HepG2 (cell line): Measurements from ENCODE around the gene EEF1AKMT3. TPM values are rescaled to one million over a fixed set of nuclear protein-coding genes. Genes with fewer than 3 reads are reported as not detected.

Experiments
- ATM ChIP-seq: fragments of 450-650 bp; IDR thresholded peaks from 2 replicates; pipeline ENCODE4 v1.7.1; 2017; ENCODE audit warnings: mild to moderate bottlenecking, borderline replicate concordance
- CC2D1A ChIP-seq: sonication (generic); formaldehyde crosslinking; IDR thresholded peaks from 2 replicates; pipeline ENCODE4 v1.8.1; 2023; ENCODE audit warnings: mild to moderate bottlenecking, missing genetic modification reagents
- CENPBD1 ChIP-seq: sonication (generic); formaldehyde crosslinking; IDR thresholded peaks from 2 replicates; pipeline ENCODE4 v1.8.0; 2022; ENCODE audit warnings: missing genetic modification reagents, low read depth, mild to moderate bottlenecking, borderline replicate concordance
- E2F5 ChIP-seq: sonication (generic); formaldehyde crosslinking; conservative IDR thresholded peaks from 2 replicates; pipeline ENCODE4 v1.4.0; 2020; ENCODE audit warnings: missing genetic modification reagents
- FOXC1 ChIP-seq: sonication (generic); formaldehyde crosslinking; IDR thresholded peaks from 2 replicates; pipeline ENCODE4 v1.8.0; 2022; ENCODE audit warnings: mild to moderate bottlenecking, missing genetic modification reagents, borderline replicate concordance
- FOXM1 ChIP-seq: sonication (generic); formaldehyde crosslinking; IDR thresholded peaks from 2 replicates; pipeline ENCODE4 v1.5.0; 2020; ENCODE audit warnings: missing genetic modification reagents
- GABPA ChIP-seq, 2 experiments: IDR thresholded peaks; 2 replicates each; pipeline ENCODE4 v1.6.1; 2011 to 2016; ENCODE audit warnings: low read depth in 2 of 2, low read length in 1 of 2, missing biosample characterization in 1 of 2, missing genetic modification characterization in 1 of 2
- GATA4 ChIP-seq: sonication (generic); IDR thresholded peaks from 2 replicates; pipeline ENCODE4 v1.6.1; 2016; ENCODE audit warnings: antibody characterized with exemption, low read depth, borderline replicate concordance
- GLI4 ChIP-seq: sonication (generic); formaldehyde crosslinking; IDR thresholded peaks from 2 replicates; pipeline ENCODE4 v1.5.1; 2020; ENCODE audit warnings: missing genetic modification reagents, mild to moderate bottlenecking, moderate library complexity, borderline replicate concordance
- HMG20B ChIP-seq: conservative IDR thresholded peaks from 2 replicates; pipeline ENCODE4 v1.6.1; 2016; ENCODE audit warnings: missing genetic modification reagents, missing compliant biosample characterization
- JARID2 ChIP-seq: sonication (generic); formaldehyde crosslinking; IDR thresholded peaks from 2 replicates; pipeline ENCODE4 v1.8.1; 2023; ENCODE audit warnings: missing genetic modification reagents, inconsistent platforms; ENCODE audit not compliant: insufficient replicate concordance
- PCBP1 ChIP-seq: fragments of 200-400 bp; formaldehyde crosslinking; IDR thresholded peaks from 2 replicates; pipeline ENCODE4 v1.6.1; 2017; ENCODE audit warnings: mild to moderate bottlenecking, low read depth, low read length, borderline replicate concordance
- PTBP1 ChIP-seq: fragments of 200-400 bp; formaldehyde crosslinking; IDR thresholded peaks from 2 replicates; pipeline ENCODE4 v1.6.1; 2018; ENCODE audit warnings: low read length, low read depth; ENCODE audit not compliant: poor library complexity, severe bottlenecking
- TERF1 ChIP-seq: sonication (generic); formaldehyde crosslinking; IDR thresholded peaks from 2 replicates; pipeline ENCODE4 v1.8.0; 2022; ENCODE audit warnings: mild to moderate bottlenecking, missing genetic modification reagents, moderate library complexity
- ZKSCAN1 ChIP-seq: fragments of 150-350 bp; IDR thresholded peaks from 2 replicates; pipeline ENCODE4 v1.6.1; 2014; ENCODE audit warnings: low read length
- ZNF296 ChIP-seq: sonication (generic); formaldehyde crosslinking; conservative IDR thresholded peaks from 2 replicates; pipeline ENCODE4 v1.5.0; 2020; ENCODE audit warnings: mild to moderate bottlenecking, missing genetic modification reagents
- ZNF333 ChIP-seq: sonication (generic); formaldehyde crosslinking; IDR thresholded peaks from 2 replicates; pipeline ENCODE4 v1.4.0; 2020; ENCODE audit warnings: mild to moderate bottlenecking, missing genetic modification reagents, borderline replicate concordance
- ZNF350 ChIP-seq: sonication (generic); formaldehyde crosslinking; IDR thresholded peaks from 2 replicates; pipeline ENCODE4 v1.4.0; 2020; ENCODE audit warnings: mild to moderate bottlenecking, low read depth, missing genetic modification reagents, borderline replicate concordance
- ZNF367 ChIP-seq: sonication (generic); formaldehyde crosslinking; IDR thresholded peaks from 2 replicates; pipeline ENCODE4 v1.4.0; 2020; ENCODE audit warnings: missing genetic modification reagents, borderline replicate concordance
- ZNF446 ChIP-seq: sonication (generic); formaldehyde crosslinking; IDR thresholded peaks from 2 replicates; pipeline ENCODE4 v1.5.0; 2020; ENCODE audit warnings: mild to moderate bottlenecking, missing genetic modification reagents
- ZNF574 ChIP-seq: sonication (generic); formaldehyde crosslinking; IDR thresholded peaks from 2 replicates; pipeline ENCODE4 v1.4.0; 2020; ENCODE audit warnings: missing genetic modification reagents
- ZNF619 ChIP-seq: sonication (generic); formaldehyde crosslinking; IDR thresholded peaks from 2 replicates; pipeline ENCODE4 v1.4.0; 2020; ENCODE audit warnings: mild to moderate bottlenecking, missing genetic modification reagents
- ZNF652 ChIP-seq: IDR thresholded peaks from 2 replicates; pipeline ENCODE4 v1.6.1; 2016; ENCODE audit warnings: low read depth, borderline replicate concordance
- ZNF703 ChIP-seq: sonication (generic); formaldehyde crosslinking; IDR thresholded peaks from 2 replicates; pipeline ENCODE4 v1.5.1; 2020; ENCODE audit warnings: missing genetic modification reagents, mild to moderate bottlenecking, moderate library complexity, borderline replicate concordance
- ZSCAN12 ChIP-seq: sonication (generic); formaldehyde crosslinking; IDR thresholded peaks from 2 replicates; pipeline ENCODE4 v1.9.0; 2021; ENCODE audit warnings: mild to moderate bottlenecking, missing genetic modification reagents
- polyA plus RNA-seq, 8 experiments: library from polyadenylated mRNA; depleted of rRNA in 3 of 8; stranded (reverse) in 7 of 8; unstranded in 1 of 8; fragments of >200 nt; fragmentation: Illumina TruSeq in 4 of 8; extraction: Trizol in 4 of 8; gene quantifications; 2 replicates each; pipeline versions ENCODE4 v1.2.1 to v1.2.3, GENCODE V29; 2011 to 2016; ENCODE audit warnings: low read depth in 4 of 8, missing spikeins in 1 of 8, mixed read lengths in 1 of 8; ENCODE audit not compliant: insufficient read depth in 1 of 8
- total RNA-seq, 5 experiments: library from RNA; depleted of rRNA; stranded (reverse); fragments of >200 nt; fragmentation: Illumina TruSeq; extraction: Trizol; gene quantifications; 2 replicates each; pipeline ENCODE4 v1.2.3, GENCODE V29; 2016; ENCODE audit warnings: low read depth in 1 of 5

Gene EEF1AKMT3
- total and polyA plus RNA-seq, 2 of the 13 experiments (the other 11 are each of a cell fraction or from before 2014, with no cell fraction given), result 4.7 to 11.4 TPM

GRCh38 chr12:57771873-57772428 is 463 bp upstream of the EEF1AKMT3 start, which contains the start of gene METTL1 (continued):
- TF ChIP-seq GLI4 (CRISPR knock-in tag) (no peak; the same call in 1 of the 2 replicates), ZNF350 (CRISPR knock-in tag) (peak; percentile 97; the same call in 1 of the 2 replicates), CENPBD1 (CRISPR knock-in tag) (0 out of 2 replicates have a peak, but pooled peaks have one; percentile 71), ZNF574 (CRISPR knock-in tag) (peak; percentile 90), ZKSCAN1 (0 out of 2 replicates have a peak, but pooled peaks have one; percentile 36), FOXC1 (CRISPR knock-in tag) (peak; percentile 83), ZNF652 (CRISPR knock-in tag) (no peak), CC2D1A (CRISPR knock-in tag) (peak; percentile 97), ZNF296 (no peak; the same call in 1 of the 2 replicates), GATA4 (peak; percentile 47; the same call in 1 of the 2 replicates), ZNF333 (CRISPR knock-in tag) (no peak; the same call in 1 of the 2 replicates), PTBP1 (peak; percentile 96), ZSCAN12 (CRISPR knock-in tag) (0 out of 2 replicates have a peak, but pooled peaks have one; percentile 23), FOXM1 (CRISPR knock-in tag) (no peak), E2F5 (CRISPR knock-in tag) (0 out of 2 replicates have a peak, but pooled peaks have one; percentile 40), HMG20B (CRISPR knock-in tag) (no peak), ZNF367 (CRISPR knock-in tag) (no peak), GABPA (IDR thresholded peaks at IDR 0.05; ENCODE audit: low read depth, low read length) (no peak), GABPA (CRISPR knock-in tag; IDR thresholded peaks at IDR 0.05; ENCODE audit: low read depth) (peak; percentile 67), JARID2 (CRISPR knock-in tag) (no peak), ZNF446 (CRISPR knock-in tag) (peak; percentile 46), ATM (no peak), TERF1 (CRISPR knock-in tag) (no peak), ZNF619 (CRISPR knock-in tag) (peak; percentile 90; the same call in 1 of the 2 replicates), ZNF703 (CRISPR knock-in tag) (peak; percentile 51; the same call in 1 of the 2 replicates), PCBP1 (0 out of 2 replicates have a peak, but pooled peaks have one; percentile 12)
